Measurements from ENCODE around the gene ATRAID.

ATRAID gene

DNA sequence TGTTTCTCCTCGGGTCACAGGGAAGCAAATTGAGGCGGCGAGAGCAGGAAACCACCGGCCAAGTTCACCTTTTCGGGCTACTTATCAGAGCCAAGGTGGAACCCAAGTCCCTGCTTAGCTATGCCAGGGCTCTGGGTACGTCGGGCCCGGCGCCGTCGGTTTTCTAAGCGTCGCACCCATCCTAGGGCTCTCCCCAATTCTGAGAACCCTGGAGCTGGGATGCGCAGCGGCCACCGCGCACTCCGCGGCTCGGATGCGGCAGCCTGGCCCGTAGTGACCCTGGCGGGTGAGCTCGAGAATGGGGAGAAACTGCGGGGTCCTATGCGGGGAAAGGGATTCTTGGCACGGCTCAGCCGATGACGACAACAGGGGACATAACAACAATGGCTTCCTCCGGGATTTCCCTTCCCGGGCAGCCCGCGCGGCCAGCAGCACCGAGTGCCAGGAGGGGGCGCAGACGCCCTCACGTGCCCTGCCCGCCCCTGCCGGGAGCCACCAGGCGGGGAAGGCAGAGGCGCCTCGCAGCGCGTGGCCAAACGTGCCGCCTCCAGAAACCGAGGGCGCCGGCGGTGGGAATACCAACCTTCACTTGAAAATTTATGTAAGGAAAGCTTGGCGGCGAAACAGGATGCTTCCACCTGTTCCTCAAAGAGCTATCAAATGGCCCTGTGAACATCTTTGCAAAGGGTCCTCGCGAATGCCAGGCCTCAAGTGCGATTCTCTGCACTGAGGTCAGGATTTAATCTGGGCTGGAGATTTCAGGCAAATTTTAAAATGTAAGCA, 53.1 kb downstream of the ATRAID start:
- H3K4me3 Mint-ChIP-seq, result peak overlapping the region; percentile 85
- H3K36me3 Mint-ChIP-seq (ENCODE audit: insufficient read depth), result no peaks in the 10 kb centered on the region
- H3K27ac Mint-ChIP-seq (ENCODE audit: low read depth), result no peak overlapping the region
- H3K4me1 Mint-ChIP-seq, result peaks cover 26% of the 10 kb centered on the region
- peaks cover 41% of the 10 kb centered on the region for H3K27me3 Mint-ChIP-seq
- peak; percentile 33 to 41 for DNase-seq (ENCODE audit: low spot score in 2 of 2)
- no peaks in the 10 kb centered on the region for H3K9me3 Mint-ChIP-seq
- peak; percentile 72 for ATAC-seq (replicated peaks; ENCODE audit: extremely low read depth, poor library complexity, severe bottlenecking)

GRCh38 chr2:27265536-27265870, 53.7 kb downstream of the ATRAID start:
- H3K36me3 Mint-ChIP-seq (ENCODE audit: insufficient read depth), result no peaks in the 10 kb centered on the region
- H3K9me3 Mint-ChIP-seq, result no peaks in the 10 kb centered on the region
- peaks cover 26% of the 10 kb centered on the region for H3K4me1 Mint-ChIP-seq
- H3K4me3 Mint-ChIP-seq, result peak overlapping the region; percentile 10
- DNase-seq (ENCODE audit: low spot score in 2 of 2) (no peak), ATAC-seq (replicated peaks; ENCODE audit: extremely low read depth, poor library complexity, severe bottlenecking) (no peak)
- H3K27me3 Mint-ChIP-seq, result peaks cover 35% of the 10 kb centered on the region
- no peak overlapping the region for H3K27ac Mint-ChIP-seq (ENCODE audit: low read depth)
